CD4-positive, CD25-positive, alpha-beta regulatory T cell (primary cell): ENCODE data around the gene GOLGA7B. TPM values are rescaled to one million over a fixed set of nuclear protein-coding genes. Genes with fewer than 3 reads are reported as not detected.

Experiments used
- ATAC-seq, 2 donors: fragments of 150-1000 bp; cut with Tn5 transposase; one replicate each; pipeline ENCODE4 v1.10.0; 2021; ENCODE audit warnings: low read depth in 2 of 2, moderate number of reproducible peaks in 2 of 2, moderate library complexity in 1 of 2
- DNase-seq, 3 donors: peaks; one replicate each; pipeline versions ENCODE4 v3.0.0 to v3.0.0-alpha.2; 2012 to 2022; ENCODE audit warnings: mixed read lengths in 1 of 3
- H3K27ac ChIP-seq: one replicate; pipeline ENCODE4 v1.7.0; 2013; ENCODE audit warnings: mild to moderate bottlenecking, low read length; ENCODE audit not compliant: insufficient read depth, poor library complexity, severe bottlenecking
- H3K27me3 ChIP-seq: one replicate; pipeline ENCODE4 v1.7.0; 2013; ENCODE audit warnings: low read length; ENCODE audit not compliant: control insufficient read depth, insufficient read depth
- H3K36me3 ChIP-seq: one replicate; pipeline ENCODE4 v1.7.0; 2013; ENCODE audit warnings: mild to moderate bottlenecking, low read length, moderate library complexity; ENCODE audit not compliant: control insufficient read depth, insufficient read depth
- H3K4me1 ChIP-seq: 2 replicates; pipeline ENCODE4 v1.7.0; 2013; ENCODE audit warnings: mild to moderate bottlenecking, low read length; ENCODE audit not compliant: insufficient read depth, control insufficient read depth, poor library complexity, severe bottlenecking
- H3K4me3 ChIP-seq: one replicate; pipeline ENCODE4 v1.7.0; 2013; ENCODE audit warnings: low read depth, mild to moderate bottlenecking, low read length, moderate library complexity
- H3K9me3 ChIP-seq, 2 experiments: 1 replicate in 1 of 2; 2 replicates in 1 of 2; pipeline ENCODE4 v1.7.0; 2013; ENCODE audit warnings: low read length in 2 of 2, mild to moderate bottlenecking in 1 of 2, moderate library complexity in 1 of 2; ENCODE audit not compliant: control insufficient read depth in 2 of 2
- H3K27ac Mint-ChIP-seq, 3 donors: one replicate each; pipeline ENCODE4 v1.8.0; 2020 to 2022; ENCODE audit warnings: mild to moderate bottlenecking in 3 of 3, mixed read lengths in 3 of 3, moderate library complexity in 2 of 3
- H3K27me3 Mint-ChIP-seq: one replicate; pipeline ENCODE4 v1.8.0; 2022; ENCODE audit warnings: mild to moderate bottlenecking, mixed read lengths
- H3K36me3 Mint-ChIP-seq: one replicate; pipeline ENCODE4 v1.8.0; 2020; ENCODE audit warnings: mixed read lengths
- H3K4me1 Mint-ChIP-seq, 4 donors: one replicate each; pipeline ENCODE4 v1.8.0; 2020 to 2022; ENCODE audit warnings: mixed read lengths in 4 of 4, mild to moderate bottlenecking in 1 of 4
- H3K4me3 Mint-ChIP-seq, 4 donors: one replicate each; pipeline ENCODE4 v1.8.0; 2020 to 2022; ENCODE audit warnings: mild to moderate bottlenecking in 4 of 4, mixed read lengths in 4 of 4, moderate library complexity in 3 of 4
- H3K9me3 Mint-ChIP-seq, 7 donors: one replicate each; pipeline ENCODE4 v1.8.0; 2020 to 2022; ENCODE audit warnings: mixed read lengths in 7 of 7, mild to moderate bottlenecking in 3 of 7, moderate library complexity in 2 of 7
- polyA plus RNA-seq, 4 donors: library from polyadenylated mRNA; unstranded; fragments of 300-500 nt; fragmentation: Illumina TruSeq; gene quantifications; one replicate each; pipeline ENCODE4 v1.2.3, GENCODE V29; 2021
- total RNA-seq: library from RNA; stranded (reverse); gene quantifications from one replicate; pipeline ENCODE4 v1.2.3, GENCODE V29; 2022

The GOLGA7B gene
- total and polyA plus RNA-seq, 5 donors from 2014 or later, result 0.84 to 14.1 (median 1.3) TPM

DNA sequence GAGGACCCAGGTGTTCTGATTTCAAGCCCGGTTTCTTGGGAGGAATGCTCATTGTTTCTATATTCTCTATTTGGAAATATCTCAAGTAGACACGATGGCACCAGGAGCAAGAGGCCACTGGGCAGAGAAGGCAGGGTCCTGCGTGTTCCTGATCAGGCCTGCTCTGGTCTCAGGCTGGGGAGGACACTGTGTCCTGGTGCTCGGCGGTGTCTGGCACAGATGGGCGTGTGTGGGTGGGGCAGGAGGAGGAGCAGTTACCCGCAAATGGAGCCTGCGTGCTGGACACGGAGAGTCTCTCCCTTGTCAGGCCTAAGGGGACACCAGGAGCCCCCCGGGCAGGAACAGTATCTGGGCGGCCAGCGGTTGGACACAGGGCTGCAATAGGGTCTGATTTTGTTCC lies 25.9 kb upstream of the GOLGA7B start:
- Histone ChIP-seq H3K27me3 (no peaks in the 10 kb centered on the region), H3K9me3 (no peaks in the 10 kb centered on the region), H3K27ac (no peak overlapping the region), H3K36me3 (no peaks in the 10 kb centered on the region), H3K4me1 (peaks cover 8% of the 10 kb centered on the region), H3K4me3 (no peak overlapping the region)
- Mint-ChIP-seq H3K9me3 (no peaks in the 10 kb centered on the region), H3K27ac (peak overlapping the region in 1 of 3 donors; percentile 38), H3K4me3 (no peak overlapping the region), H3K4me1 (peaks cover 0 to 12% (median 4%) of the 10 kb centered on the region in 4 donors), H3K27me3 (peaks cover 3% of the 10 kb centered on the region), H3K36me3 (peaks cover 3% of the 10 kb centered on the region)
- ATAC-seq (no peak), DNase-seq (no peak)

DNA sequence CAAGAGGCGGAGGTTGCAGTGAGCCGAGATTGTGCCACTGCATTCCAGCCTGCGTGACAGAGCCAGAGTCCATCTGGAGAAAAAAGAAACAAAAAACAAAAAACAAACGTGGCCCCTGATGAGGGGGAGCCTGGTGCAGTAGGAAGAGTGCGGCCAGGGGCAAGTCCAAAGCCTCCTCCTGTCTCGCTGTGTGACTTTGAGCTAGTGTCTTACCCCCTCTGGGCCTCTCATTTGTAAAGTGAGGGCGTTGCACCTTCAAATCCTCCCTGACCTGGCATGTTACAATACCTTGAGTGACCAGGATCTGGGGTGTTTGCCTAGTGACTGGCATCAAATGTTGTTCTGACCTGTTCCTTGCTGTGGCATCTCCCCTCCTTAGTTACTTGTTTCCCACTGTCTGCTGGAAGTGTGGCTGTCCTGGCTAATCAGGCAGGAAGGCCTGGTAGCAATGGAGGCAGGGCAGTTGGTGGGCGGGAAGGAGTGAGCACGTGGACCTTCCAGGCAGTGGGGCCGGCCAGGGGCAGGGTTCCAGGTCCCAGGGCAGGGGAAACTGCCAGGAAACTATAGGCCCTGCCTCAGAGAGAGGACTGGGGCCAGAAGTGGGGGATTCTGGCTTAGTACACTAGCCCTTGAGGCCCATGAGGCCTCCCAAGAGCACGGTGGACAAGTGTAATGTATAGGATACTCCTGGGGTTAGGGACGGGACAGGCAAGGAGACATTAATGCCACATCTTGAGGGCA lies 24.5 kb upstream of the GOLGA7B start:
- no peak for DNase-seq
- peaks cover 0 to 24% (median 7%) of the 10 kb centered on the region in 4 donors for H3K4me1 Mint-ChIP-seq
- Histone ChIP-seq H3K27me3 (no peaks in the 10 kb centered on the region), H3K4me1 (peaks cover 11% of the 10 kb centered on the region), H3K27ac (no peak overlapping the region), H3K9me3 (no peaks in the 10 kb centered on the region), H3K4me3 (no peak overlapping the region), H3K36me3 (no peaks in the 10 kb centered on the region)
- H3K27ac Mint-ChIP-seq, result no peak overlapping the region
- H3K4me3 Mint-ChIP-seq, result no peak overlapping the region
- peaks cover 3% of the 10 kb centered on the region for H3K36me3 Mint-ChIP-seq
- H3K9me3 Mint-ChIP-seq, result no peaks in the 10 kb centered on the region
- no peaks in the 10 kb centered on the region for H3K27me3 Mint-ChIP-seq
- no peak for ATAC-seq

DNA sequence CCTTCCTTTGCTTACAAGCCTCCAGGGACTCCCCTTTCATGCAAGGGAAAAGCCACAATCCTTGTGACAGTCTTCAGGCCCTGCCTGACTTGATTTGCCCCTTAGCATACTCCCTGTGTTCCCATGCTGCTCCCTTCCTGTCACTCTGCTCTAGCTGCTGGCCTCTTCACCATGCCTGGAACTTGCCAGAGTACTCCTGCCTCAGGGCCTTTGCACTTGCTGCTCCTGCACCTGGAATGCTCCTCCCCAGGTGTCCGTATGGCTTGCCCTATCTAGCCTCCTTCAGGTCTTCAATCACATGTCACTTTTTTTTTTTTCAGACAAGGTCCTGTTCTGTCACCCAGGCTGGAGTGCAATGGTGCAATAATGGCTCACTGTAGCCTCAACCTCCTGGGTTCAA lies 22.8 kb upstream of the GOLGA7B start:
- H3K27me3 Mint-ChIP-seq, result no peaks in the 10 kb centered on the region

DNA sequence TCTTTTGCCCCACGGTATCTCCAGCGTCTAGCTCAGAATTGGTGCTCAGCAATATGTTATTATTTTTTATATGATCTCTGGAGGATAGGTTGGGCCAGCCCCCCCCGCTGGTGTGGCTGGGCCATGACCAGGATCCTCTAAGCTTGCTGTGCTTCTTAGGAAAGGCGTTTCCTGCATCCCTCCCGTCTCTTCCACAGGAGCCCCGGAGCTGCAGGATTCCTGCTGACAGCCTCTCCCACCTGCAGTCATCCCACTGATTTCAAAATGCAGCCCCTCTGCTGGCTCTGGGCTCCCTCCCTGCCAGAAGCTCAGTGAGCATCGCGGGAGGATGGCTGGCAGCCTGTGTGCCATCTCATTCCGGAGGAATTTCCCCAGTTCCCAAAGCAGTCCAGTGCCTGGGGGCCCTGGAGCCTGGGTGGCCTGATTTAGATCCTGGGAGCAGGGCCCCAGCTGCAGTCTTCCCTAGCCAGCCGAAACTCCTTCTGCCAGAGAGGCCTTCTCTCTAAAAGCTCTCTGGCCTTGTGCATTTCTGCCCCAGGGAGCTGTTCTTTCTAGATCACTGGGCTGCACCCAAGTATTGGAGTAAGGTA lies 21.8 kb upstream of the GOLGA7B start:
- Mint-ChIP-seq H3K36me3 (peaks cover 3% of the 10 kb centered on the region), H3K9me3 (no peaks in the 10 kb centered on the region), H3K27ac (peak overlapping the region in 2 of 3 donors; percentile 26 to 58), H3K27me3 (no peaks in the 10 kb centered on the region), H3K4me3 (no peak overlapping the region), H3K4me1 (peaks cover 0 to 24% (median 9%) of the 10 kb centered on the region in 4 donors)
- no peaks in the 10 kb centered on the region for H3K36me3 ChIP-seq
- peaks cover 11% of the 10 kb centered on the region for H3K4me1 ChIP-seq
- no peak overlapping the region for H3K27ac ChIP-seq
- ATAC-seq, result no peak
- no peaks in the 10 kb centered on the region for H3K27me3 ChIP-seq
- H3K4me3 ChIP-seq, result no peak overlapping the region
- no peaks in the 10 kb centered on the region for H3K9me3 ChIP-seq
- no peak for DNase-seq

More for the DNA sequence above, 22.8 kb upstream of the GOLGA7B start:
- Histone ChIP-seq H3K4me3 (no peak overlapping the region), H3K27me3 (no peaks in the 10 kb centered on the region), H3K36me3 (no peaks in the 10 kb centered on the region), H3K27ac (no peak overlapping the region), H3K4me1 (peaks cover 11% of the 10 kb centered on the region), H3K9me3 (no peaks in the 10 kb centered on the region)
- H3K4me3 Mint-ChIP-seq, result no peak overlapping the region
- no peak overlapping the region for H3K27ac Mint-ChIP-seq
- H3K36me3 Mint-ChIP-seq, result peaks cover 3% of the 10 kb centered on the region
- no peaks in the 10 kb centered on the region for H3K9me3 Mint-ChIP-seq
- H3K4me1 Mint-ChIP-seq, result peaks cover 0 to 24% (median 9%) of the 10 kb centered on the region in 4 donors
- no peak for ATAC-seq
- DNase-seq, result no peak

DNA sequence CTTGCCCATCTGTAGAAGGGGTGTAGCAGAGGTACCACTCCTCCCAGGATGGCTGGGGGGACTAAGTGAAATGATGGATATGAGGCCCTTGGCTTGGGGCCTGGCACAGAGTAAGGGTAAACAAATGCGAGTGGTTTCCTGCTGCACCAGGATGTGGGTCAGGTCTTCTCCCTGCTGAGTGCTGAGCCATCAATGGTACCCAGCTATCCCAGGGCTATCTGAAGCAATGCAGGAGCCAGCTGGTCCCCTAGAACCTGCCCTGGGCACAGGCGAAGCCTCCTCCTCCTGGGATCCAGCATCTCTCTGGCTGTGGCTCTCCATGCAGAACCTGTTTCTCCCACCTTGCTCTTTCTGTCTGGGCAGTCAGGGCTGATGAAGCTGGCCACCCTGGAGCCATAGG lies 20.9 kb upstream of the GOLGA7B start:
- Mint-ChIP-seq H3K36me3 (peaks cover 1% of the 10 kb centered on the region), H3K27me3 (no peaks in the 10 kb centered on the region), H3K4me3 (no peak overlapping the region), H3K4me1 (peaks cover 0 to 24% (median 9%) of the 10 kb centered on the region in 4 donors), H3K9me3 (no peaks in the 10 kb centered on the region), H3K27ac (peak overlapping the region; percentile 41 to 67 (median 58))
- ATAC-seq, result peak; percentile 52 to 74
- Histone ChIP-seq H3K36me3 (no peaks in the 10 kb centered on the region), H3K4me1 (peaks cover 11% of the 10 kb centered on the region), H3K27ac (no peak overlapping the region), H3K4me3 (no peak overlapping the region), H3K9me3 (no peaks in the 10 kb centered on the region), H3K27me3 (no peaks in the 10 kb centered on the region)
- peak in 1 of 3 donors; percentile 39 for DNase-seq

DNA sequence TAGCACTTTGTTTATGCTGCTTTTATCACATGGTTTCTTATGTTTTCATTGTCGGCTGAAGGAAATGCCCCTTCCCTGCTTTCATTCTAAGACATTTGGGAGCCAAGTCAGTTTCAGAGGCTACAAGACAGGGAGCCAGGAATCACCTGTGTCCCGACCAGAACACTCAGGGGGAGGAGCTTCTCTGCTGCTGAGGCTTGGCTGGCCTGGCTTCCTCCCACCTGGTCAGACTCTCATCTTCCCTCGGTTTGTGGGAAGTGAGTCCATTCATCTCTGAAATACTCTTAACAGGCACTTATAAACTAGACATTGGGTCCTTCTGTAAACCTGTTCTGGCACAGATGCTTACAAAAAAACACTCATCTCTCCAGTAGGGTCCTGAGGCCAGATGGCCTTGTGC lies 19.6 kb upstream of the GOLGA7B start:
- peaks cover 0 to 24% (median 9%) of the 10 kb centered on the region in 4 donors for H3K4me1 Mint-ChIP-seq
- ATAC-seq (no peak), DNase-seq (no peak)
- Histone ChIP-seq H3K4me3 (no peak overlapping the region), H3K36me3 (no peaks in the 10 kb centered on the region), H3K4me1 (peaks cover 11% of the 10 kb centered on the region), H3K27me3 (no peaks in the 10 kb centered on the region), H3K9me3 (no peaks in the 10 kb centered on the region), H3K27ac (no peak overlapping the region)
- H3K36me3 Mint-ChIP-seq, result peaks cover 3% of the 10 kb centered on the region
- no peak overlapping the region for H3K4me3 Mint-ChIP-seq
- H3K27me3 Mint-ChIP-seq, result no peaks in the 10 kb centered on the region
- peak overlapping the region in 2 of 3 donors; percentile 49 to 55 for H3K27ac Mint-ChIP-seq
- H3K9me3 Mint-ChIP-seq, result no peaks in the 10 kb centered on the region

DNA sequence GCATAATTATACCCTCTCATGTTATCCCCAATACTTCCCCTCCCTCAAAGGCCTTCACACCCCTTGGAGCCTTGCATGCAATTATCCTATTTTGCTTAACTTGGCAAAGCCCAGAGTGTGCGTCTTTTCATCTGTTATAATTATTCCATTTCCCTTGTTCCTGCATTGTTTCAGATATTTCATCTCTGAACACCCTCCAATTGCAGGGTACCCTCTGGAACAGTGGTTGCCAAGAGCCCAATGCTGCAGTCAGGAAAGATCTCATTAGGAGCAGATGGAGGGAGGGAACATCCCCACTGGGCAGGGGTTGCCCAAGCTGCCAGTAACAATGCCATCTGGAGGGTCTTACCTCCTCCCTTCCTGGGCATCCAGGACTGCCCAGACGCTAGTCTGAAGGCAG lies 18.4 kb upstream of the GOLGA7B start:
- no peak for ATAC-seq
- peaks cover 6% of the 10 kb centered on the region for H3K36me3 Mint-ChIP-seq
- H3K27ac Mint-ChIP-seq, result peak overlapping the region in 1 of 3 donors; percentile 60

More for the DNA sequence above, 18.4 kb upstream of the GOLGA7B start:
- H3K9me3 ChIP-seq, result peaks cover 0 to 1% of the 10 kb centered on the region in 2 experiments
- peaks cover 11% of the 10 kb centered on the region for H3K4me1 ChIP-seq
- no peak for DNase-seq
- peaks cover 0 to 24% (median 9%) of the 10 kb centered on the region in 4 donors for H3K4me1 Mint-ChIP-seq
- no peaks in the 10 kb centered on the region for H3K9me3 Mint-ChIP-seq
- H3K36me3 ChIP-seq, result no peaks in the 10 kb centered on the region
- H3K4me3 Mint-ChIP-seq, result no peak overlapping the region
- no peak overlapping the region for H3K4me3 ChIP-seq
- H3K27me3 ChIP-seq, result no peaks in the 10 kb centered on the region
- no peak overlapping the region for H3K27ac ChIP-seq
- no peaks in the 10 kb centered on the region for H3K27me3 Mint-ChIP-seq
